ENCODE measurements around the gene PPP6R1. TPM values are rescaled to one million over a fixed set of nuclear protein-coding genes. Genes with fewer than 3 reads are reported as not detected.

The PPP6R1 gene
- total RNA-seq, 1 donor, result 38.9 TPM

GRCh38 chr19:55297267-55297666 is 38.5 kb upstream of the PPP6R1 start:
- no peak overlapping the region for H3K4me3 ChIP-seq (ENCODE audit: low read depth, low read length)
- DNase-seq (ENCODE audit: low read depth), result no peak
- no peak for TF ChIP-seq CTCF (IDR thresholded peaks at IDR 0.05; ENCODE audit: insufficient read depth, low read depth, low read length)

- H3K4me3 ChIP-seq (ENCODE audit: low read depth, low read length), result no peak overlapping the region
- TF ChIP-seq CTCF (IDR thresholded peaks at IDR 0.05; ENCODE audit: insufficient read depth, low read depth, low read length), result no peak
- DNase-seq (ENCODE audit: low read depth), result no peak
These were observed 30.4 kb upstream of the PPP6R1 start for GRCh38 chr19:55289117-55289796.

GRCh38 chr19:55287361-55288079 is 28.7 kb upstream of the PPP6R1 start:
- DNase-seq (ENCODE audit: low read depth), result no peak
- TF ChIP-seq CTCF (IDR thresholded peaks at IDR 0.05; ENCODE audit: insufficient read depth, low read depth, low read length), result no peak
- H3K4me3 ChIP-seq (ENCODE audit: low read depth, low read length), result no peak overlapping the region

GRCh38 chr19:55285229-55285890 is 26.5 kb upstream of the PPP6R1 start:
- no peak for TF ChIP-seq CTCF (IDR thresholded peaks at IDR 0.05; ENCODE audit: insufficient read depth, low read depth, low read length)
- peak overlapping the region; percentile 45 for H3K4me3 ChIP-seq (ENCODE audit: low read depth, low read length)
- DNase-seq (ENCODE audit: low read depth), result no peak

GRCh38 chr19:55284405-55285058 is 25.7 kb upstream of the PPP6R1 start:
- peak overlapping the region; percentile 45 for H3K4me3 ChIP-seq (ENCODE audit: low read depth, low read length)
- no peak for DNase-seq (ENCODE audit: low read depth)
- TF ChIP-seq CTCF (IDR thresholded peaks at IDR 0.05; ENCODE audit: insufficient read depth, low read depth, low read length), result no peak

GRCh38 chr19:55283548-55284377 is 24.9 kb upstream of the PPP6R1 start, which contains the start of gene BRSK1:
Gene BRSK1, plus strand, starts transcription at chr19:55283997. Its CDS starts 446 bp downstream, at chr19:55284443.
- DNase-seq (ENCODE audit: low read depth), result peak; percentile 43
- TF ChIP-seq CTCF (IDR thresholded peaks at IDR 0.05; ENCODE audit: insufficient read depth, low read depth, low read length), result no peak
- peak within 1 kb of the TSS; percentile 45 for H3K4me3 ChIP-seq (ENCODE audit: low read depth, low read length)

All from fibroblast of villous mesenchyme (primary cell).